22Rv1 (cell line): ENCODE results near the gene NFKBIB.

Experiments used
- H3K27ac ChIP-seq: fragments of 450-650 bp; 2 replicates; pipeline ENCODE4 v1.5.1; 2017
- CTCF ChIP-seq: fragments of 450-650 bp; IDR thresholded peaks from 2 replicates; pipeline ENCODE4 v1.5.1; 2017; ENCODE audit warnings: mild to moderate bottlenecking
- ZFX ChIP-seq: fragments of 450-650 bp; IDR thresholded peaks from 2 replicates; pipeline ENCODE4 v1.6.1; 2017; ENCODE audit warnings: antibody characterized with exemption, borderline replicate concordance

NFKBIB gene

GRCh38 chr19:38918526-38918925, 18.8 kb downstream of the NFKBIB start:
- TF ChIP-seq CTCF = no peak
- TF ChIP-seq ZFX = no peak
- H3K27ac ChIP-seq = no peak overlapping the region

- H3K27ac ChIP-seq = no peak overlapping the region
- no peak for TF ChIP-seq ZFX
- no peak for TF ChIP-seq CTCF
Measured at GRCh38 chr19:38919837-38920601, 20.2 kb downstream of the NFKBIB start.

- TF ChIP-seq ZFX (no peak), CTCF (no peak)
- no peak overlapping the region for H3K27ac ChIP-seq
Measured at GRCh38 chr19:38920602-38921419, 21.0 kb downstream of the NFKBIB start.

GRCh38 chr19:38921420-38922274, 21.9 kb downstream of the NFKBIB start:
- TF ChIP-seq CTCF (no peak), ZFX (no peak)
- H3K27ac ChIP-seq = no peak overlapping the region

GRCh38 chr19:38922482-38922881, 22.7 kb downstream of the NFKBIB start:
- no peak overlapping the region for H3K27ac ChIP-seq
- no peak for TF ChIP-seq ZFX
- TF ChIP-seq CTCF = no peak

- no peak for TF ChIP-seq CTCF
- TF ChIP-seq ZFX = no peak
- no peak overlapping the region for H3K27ac ChIP-seq
Measured at GRCh38 chr19:38924388-38924787, 24.6 kb downstream of the NFKBIB start.
